Erythroblast (primary cell): Measurements from ENCODE around the gene KCNJ15.

Source experiments
- GATA1 ChIP-seq: IDR thresholded peaks from 2 replicates; pipeline ENCODE4 v1.6.1; 2011; ENCODE audit warnings: low read depth, mild to moderate bottlenecking, control low read depth, low read length, moderate library complexity
- POLR2A ChIP-seq: IDR thresholded peaks from 2 replicates; pipeline ENCODE4 v1.6.1; 2011; ENCODE audit warnings: mild to moderate bottlenecking, low read length

DNA sequence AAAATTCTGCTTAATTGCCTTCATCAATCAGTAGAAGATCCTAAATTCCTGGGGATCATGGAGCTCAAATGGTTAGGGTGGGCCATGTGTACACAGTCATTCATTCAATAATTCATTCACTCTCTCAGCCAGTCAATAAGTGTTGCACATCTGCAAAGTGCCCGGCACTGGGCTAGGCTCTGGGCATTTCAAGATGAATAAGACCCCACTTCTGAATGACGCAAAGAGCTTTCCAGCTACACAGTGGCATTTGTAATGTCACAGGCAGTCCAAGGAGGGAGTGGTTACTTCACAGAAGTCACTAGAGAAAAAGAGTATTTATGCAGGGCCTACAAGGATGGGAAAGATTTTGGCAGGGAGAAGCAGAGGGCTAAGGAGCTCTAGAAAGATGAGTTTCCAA lies 93.2 kb downstream of the KCNJ15 start:
- TF ChIP-seq POLR2A (no peak), GATA1 (no peak)
